Measurements from ENCODE around the gene KLHL29.

GRCh38 chr2:23478087-23478932 is 93.3 kb downstream of the KLHL29 start:
- TF ChIP-seq POLR2A (IDR thresholded peaks at IDR 0.05) (no peak), CTCF (IDR thresholded peaks at IDR 0.05) (no peak)
